ENCODE results near the gene PNPLA5.

The PNPLA5 gene

DNA sequence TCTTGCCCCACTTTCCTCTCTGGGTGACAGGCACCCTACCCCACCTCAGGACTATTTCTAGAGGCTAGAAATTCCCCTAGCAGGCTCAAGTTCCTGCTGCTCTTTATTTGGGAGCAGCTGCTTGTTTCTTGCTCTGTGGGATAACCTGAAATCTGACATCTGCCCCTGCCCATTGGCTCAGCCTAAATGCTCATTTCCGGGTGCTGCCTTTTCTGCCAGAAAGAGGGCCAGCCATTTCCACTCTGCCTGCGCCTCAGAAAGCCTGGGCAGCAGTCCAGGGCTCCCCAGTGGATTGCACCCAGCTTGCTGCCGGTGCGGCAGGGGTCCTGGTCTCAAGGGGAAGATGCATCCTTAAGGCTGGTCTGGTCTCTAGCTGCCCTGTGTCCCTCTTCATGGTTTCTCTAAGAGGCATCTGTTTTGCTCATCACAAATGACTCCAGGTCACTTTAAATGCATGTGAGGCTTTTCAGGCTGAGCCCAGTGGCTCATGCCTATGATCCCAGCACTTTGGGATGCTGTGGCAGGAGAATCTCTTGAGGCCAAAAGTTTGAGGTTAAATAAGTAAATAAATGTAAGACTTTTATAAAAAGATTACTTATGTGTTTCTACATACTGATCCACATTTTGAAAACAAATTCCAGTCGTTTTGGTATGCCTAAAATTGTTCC is 10.3 kb upstream of the PNPLA5 start:
- DNase-seq (ENCODE audit: low read depth): no peak

DNA sequence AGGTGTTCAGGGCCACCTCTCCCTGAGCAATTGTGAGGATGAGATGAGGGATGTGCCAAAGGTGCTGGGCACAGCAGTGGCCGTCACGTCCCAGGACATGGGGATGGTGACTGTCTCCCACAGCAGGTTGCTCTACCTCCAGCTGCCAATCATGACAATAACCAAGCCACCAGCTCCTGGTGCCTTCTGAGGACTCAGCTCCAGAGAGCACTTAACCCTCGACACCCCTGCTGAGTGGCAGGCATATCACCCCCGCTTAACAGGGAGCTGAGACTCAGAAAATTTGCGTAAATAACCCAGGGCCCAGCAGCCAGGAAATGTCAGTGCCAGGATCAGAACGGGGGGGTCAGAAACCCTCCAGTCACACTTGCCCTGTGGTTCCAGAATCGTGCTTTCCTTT is 8.4 kb upstream of the PNPLA5 start:
- DNase-seq (ENCODE audit: low read depth): no peak

DNA sequence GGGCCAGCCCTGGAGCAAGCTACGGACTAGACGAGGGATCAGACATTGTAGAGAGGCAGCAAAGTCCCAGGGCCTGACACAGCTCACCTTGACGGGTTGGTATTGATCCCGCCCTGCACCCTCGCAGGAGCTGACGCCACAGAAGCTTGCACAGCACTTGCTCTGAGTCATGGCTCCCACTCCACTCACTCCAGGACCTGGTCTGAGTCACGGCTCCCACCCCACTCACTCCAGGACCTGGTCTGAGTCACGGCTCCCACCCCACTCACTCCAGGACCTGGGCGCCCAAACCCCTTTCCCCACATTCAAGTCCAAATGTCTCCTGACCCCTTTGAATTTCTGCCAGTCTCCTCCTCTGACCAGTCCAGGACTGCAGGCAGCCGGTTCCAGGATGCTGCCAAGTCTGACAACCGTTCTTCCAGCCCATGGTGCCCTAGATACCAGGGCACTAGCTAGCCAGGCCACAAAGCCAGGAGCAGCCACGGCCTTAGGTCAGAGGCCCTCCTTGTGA is 6.0 kb upstream of the PNPLA5 start:
- no peak for DNase-seq (ENCODE audit: low read depth)

DNA sequence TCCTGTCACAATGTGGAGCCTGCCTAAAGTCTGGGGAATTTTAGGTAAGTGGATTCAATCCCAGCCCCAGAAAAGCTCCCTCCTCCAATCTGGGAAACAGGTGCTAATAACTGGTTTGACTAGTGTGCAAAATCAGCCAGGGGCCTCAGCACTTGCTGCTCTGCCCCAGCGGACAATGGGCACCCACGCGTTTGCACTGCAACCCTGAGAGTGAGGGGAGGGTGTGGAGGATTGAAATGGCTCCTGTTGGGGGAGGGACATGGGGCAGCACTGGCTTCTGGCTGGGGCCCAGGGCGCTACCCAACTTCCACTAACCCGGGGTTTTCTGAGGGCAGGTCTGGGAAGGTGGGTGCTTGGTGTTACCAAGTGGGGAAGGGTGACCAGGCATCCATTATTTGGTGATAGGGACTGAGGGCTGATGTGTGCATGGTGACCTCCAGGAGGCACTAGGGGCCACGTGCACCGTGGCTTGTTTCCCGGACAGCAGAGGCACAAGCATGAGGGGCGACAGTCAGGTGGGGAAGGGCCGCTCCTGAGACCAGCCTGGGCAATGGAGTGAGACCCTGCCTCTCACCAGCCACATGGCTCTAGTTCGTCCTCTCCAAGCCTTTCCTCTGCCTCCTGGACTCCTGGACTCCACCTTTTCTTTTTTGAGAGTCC is 4.3 kb upstream of the PNPLA5 start:
- DNase-seq (ENCODE audit: low read depth): no peak

DNA sequence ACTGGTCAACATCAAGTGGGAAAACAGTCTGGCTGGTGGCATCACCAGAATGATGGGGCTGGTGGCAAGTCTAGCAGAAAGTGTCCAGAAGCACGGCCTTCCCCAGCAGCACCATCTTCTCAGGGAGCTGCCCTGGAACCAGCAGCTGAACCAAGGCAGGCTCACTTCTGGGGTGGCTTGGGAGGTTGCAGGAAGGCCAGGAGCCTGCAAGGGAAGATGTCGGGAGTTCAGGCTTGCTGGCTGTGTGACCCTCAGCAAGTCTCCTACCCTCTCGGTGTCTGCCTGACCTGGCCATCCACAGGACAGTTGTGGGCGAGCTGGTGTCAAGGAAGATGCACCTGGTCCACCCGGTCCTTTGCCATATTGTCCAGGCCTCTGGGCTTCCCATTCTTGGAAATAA is 2.3 kb upstream of the PNPLA5 start:
- no peak for DNase-seq (ENCODE audit: low read depth)

DNA sequence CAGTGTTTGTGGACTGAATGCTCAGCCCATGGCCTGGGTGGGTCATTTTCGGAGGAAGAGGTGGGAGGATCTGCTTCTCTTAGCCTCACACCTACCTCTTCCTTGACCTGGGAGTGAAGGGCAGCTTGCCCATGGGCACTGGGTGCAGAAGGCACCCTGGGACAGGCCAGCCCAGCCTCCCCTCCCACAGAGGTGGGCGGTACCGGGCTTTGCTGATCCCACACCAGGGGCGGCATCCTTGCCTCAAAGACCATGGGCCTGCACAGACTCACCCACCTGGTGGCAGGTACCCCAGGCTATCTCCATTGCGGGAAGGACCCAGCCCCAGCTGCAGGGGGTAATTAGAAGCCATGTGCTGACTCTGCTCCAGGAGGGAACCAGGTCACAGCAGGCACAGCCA is 1.5 kb upstream of the PNPLA5 start:
- no peak for DNase-seq (ENCODE audit: low read depth)

DNA sequence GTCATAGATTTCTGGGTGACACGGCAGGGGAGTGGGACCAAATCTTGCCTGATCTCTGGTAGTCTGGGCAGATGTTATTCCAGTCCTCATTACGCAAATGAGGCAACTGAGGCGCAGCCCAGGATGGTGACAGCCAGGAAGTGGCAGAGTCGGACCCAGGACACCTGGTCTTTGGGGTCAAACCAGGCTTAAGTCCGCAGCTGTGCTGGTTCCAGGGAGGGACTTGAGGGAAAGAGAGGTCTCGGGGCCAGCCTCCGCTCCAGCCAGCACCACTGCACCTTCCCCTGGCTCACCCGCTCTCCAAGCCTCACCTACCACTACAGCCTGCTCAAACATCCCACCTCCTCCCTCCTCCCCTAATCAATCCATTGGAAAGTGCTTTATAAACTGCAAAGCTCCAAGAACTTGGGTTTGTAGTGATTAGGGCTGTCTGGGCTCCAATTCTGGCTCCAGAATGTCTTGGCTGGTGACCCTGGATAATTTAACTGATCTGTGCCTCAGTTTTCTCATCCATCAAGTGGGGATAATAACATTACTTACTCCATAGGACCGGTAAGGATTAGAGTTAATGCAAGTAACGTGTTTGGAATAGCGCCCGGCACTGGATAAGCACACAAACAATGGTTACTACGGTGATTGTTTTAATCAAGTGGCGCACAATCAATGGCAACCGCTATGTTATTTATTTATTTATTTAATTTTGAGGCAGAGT is 526 bp upstream of the PNPLA5 start:
- DNase-seq (ENCODE audit: low read depth): no peak

DNA sequence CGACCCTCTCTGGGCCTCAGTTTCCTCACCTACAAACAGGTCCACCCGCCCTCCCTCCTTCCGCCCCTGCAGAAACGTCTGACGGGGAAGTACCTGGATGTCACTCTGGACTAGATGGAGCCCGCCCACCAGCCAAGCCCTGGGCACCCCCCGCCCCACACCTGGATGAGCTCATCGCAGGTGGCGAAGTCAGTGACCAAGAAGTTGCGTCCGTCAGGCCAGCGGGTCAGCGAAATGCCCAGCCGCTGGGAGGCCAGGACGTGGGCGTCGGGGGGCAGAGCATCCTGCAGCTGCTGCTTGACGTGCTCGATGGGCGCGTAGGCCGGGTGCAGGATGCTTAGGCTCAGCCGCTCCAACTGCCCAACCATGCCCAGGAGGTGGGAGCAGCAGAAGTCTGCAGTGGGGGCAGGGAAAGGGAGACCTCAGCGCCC is 897 bp downstream of the PNPLA5 start:
- no peak for DNase-seq (ENCODE audit: low read depth)

DNA sequence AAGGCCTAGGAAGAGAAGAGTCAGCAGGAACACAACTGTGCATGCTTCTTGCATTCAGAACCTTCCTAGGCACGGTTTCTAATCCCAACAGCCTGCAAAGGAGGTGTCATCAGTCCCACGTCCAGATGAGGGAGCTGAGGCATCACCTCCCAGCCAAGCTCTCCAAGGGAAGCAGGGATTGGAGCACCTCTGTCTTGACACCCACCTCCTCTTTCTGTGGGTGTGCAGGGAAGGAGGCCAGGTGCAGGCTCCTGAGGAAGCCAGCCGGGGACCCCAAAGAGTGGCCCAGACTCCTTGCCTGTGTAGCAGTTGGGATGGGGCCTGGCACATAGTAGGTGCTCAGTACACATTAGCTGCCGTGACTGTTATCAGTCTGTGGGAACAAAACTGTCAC is 2.0 kb downstream of the PNPLA5 start:
- no peak for DNase-seq (ENCODE audit: low read depth)

DNA sequence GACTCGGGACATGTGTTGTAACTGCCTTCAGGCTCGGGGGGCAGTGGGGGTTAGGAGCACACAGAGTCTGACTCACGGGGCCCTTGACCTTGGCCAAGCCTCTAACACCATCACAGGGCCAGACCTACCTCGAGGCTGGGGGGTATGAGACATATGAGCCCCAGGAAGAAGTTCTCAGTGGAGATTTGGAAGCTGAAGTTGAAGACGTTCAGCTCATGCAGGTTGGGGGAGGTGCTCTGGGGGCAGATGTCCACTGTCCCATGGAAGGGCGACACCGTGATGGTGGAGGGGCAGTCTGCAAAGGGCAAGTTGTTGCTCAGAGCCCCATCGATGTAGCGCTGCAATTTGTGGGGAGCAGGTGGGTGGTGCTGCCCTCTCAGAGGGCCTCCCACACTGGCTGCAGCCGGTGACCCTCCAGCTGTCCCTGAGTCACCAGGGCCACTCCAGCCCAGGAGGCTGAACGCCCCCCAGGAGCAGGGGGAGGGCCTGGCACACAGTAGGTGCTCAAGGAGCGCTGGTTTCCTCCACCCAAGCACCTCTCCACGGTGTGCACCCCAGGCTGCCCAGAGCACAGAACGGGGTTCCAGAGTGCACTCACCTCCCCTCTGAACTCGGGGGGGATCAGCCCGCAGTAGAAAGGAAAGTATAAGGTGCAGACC is 2.5 kb downstream of the PNPLA5 start:
- DNase-seq (ENCODE audit: low read depth): no peak

DNA sequence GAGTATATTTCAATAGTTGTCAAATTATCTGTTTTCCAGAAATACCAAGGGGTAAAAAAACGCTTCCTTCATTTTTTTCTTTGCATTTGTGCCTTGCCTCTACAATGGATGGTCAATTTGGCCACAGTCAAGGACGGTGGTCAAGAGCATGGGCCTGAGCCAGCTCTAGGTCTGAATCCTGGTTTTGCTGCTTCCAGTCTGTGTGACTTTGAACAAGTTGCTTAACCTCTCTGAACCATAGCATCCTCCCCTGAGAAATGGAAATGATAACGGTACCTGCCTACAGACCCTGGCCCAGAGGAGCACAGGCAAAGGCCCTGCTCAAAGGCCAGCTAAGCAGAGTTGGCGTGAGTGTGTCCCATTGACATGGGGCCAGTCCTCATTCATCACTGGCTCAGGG is 3.1 kb downstream of the PNPLA5 start:
- DNase-seq (ENCODE audit: low read depth): no peak

DNA sequence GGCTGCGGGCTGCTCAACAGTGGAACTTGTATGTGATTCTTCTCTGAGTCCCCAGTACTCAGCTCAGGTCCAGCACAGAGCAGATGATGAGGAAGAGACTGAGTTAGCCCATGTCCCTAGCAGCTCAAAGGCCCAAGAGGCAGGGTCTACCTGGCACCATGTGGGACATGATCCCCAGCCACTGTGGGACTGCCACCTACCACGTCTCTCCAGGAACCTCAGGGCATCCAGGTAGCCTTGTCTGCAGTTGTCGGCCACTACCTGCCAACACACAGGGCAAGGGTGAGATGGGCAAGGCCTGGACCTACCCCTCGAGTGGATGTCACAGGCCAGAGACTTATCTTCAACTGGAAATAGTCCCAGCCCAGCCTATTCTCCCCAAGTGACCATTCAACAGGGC is 4.4 kb downstream of the PNPLA5 start:
- no peak for DNase-seq (ENCODE audit: low read depth)

DNA sequence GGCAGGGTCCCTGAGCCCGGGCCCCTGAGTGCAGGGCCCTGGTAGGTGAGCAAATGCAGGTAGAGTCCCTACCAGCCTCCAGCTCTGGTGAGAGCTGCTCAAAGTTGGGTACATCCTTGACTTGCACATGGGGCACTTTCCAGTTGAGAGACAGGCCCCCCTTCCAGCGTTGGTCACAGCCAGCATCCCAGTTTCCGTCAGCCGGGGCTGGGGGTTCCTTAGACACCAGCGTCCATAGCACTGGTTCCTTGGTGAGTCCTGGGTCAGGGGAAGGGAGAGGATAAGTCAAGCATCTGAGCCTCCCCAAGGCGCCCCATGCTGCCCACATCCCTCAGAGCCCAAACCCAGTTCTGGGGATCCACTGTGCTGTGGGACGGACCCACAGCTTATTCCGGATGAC is 5.6 kb downstream of the PNPLA5 start:
- no peak for DNase-seq (ENCODE audit: low read depth)

DNA sequence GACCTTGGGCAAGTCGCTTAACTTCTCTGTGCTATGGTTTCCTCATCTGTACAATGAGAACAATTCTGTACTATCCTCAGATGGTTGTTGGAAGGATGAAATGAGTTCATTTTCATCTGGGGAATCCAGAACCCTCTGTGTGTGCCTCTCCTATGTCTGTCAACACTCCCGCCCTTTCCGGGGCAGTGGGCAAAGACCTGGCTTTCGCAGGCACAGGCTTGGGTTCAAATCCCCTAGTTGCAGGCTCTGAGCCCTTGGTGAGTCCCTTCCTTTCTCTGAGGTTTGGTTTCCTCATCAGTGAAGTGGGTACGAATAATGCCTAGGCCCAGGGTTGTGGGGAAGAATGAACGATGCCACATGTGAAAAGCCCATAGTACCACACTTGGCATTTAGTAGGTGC is 6.0 kb downstream of the PNPLA5 start:
- no peak for DNase-seq (ENCODE audit: low read depth)

DNA sequence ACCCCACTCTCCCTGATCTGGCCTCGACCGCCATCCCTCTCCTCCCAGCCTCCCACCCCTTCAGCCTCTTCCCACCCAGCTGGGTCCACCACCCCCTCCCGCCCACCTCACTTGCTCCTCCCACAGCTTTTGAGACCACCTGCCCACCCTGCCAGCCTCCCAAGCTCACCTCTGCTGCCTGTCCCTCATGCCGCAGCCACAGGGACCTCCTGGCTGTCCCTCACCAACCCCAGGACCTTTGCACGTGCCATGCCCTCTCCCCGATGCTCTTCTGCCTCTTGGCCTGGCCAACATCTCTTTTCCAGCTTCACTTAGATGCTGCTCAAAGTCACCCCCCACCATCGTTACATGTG is 6.5 kb downstream of the PNPLA5 start:
- DNase-seq (ENCODE audit: low read depth): no peak

DNA sequence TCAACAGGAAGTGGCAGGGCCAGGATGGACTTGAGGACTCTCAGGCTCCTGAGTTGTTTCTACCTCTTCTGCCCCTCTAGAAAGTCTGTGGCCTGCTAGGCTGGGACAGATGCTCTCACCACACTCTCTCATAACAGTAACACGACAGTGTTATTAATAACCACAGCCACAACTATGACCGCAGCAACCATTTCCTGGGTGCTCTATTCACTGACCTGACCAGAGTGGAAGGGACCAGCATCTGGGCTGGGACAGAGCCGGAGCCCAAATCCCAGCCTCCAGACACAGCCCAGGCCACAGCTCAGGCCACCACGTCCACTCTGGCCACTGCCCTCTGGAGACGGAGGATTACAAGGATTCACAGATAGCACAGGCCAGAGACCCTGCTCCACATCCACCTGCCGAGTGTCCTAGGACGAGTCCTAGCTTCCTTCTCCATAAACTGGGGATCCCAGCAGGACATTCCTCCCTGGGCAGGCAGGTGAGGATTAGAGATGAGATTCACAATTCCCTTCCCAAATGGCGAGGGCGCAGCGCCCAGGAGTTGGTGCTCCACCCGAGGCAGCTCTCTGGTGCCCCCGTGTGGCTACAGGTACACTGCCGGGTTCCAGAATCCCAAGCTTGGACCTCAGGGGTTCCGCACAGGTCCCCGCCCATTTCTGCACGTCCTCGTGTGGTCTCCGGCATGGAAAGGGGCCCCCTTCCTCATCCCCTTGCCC is 7.1 kb downstream of the PNPLA5 start:
- DNase-seq (ENCODE audit: low read depth): peak; percentile 34

DNA sequence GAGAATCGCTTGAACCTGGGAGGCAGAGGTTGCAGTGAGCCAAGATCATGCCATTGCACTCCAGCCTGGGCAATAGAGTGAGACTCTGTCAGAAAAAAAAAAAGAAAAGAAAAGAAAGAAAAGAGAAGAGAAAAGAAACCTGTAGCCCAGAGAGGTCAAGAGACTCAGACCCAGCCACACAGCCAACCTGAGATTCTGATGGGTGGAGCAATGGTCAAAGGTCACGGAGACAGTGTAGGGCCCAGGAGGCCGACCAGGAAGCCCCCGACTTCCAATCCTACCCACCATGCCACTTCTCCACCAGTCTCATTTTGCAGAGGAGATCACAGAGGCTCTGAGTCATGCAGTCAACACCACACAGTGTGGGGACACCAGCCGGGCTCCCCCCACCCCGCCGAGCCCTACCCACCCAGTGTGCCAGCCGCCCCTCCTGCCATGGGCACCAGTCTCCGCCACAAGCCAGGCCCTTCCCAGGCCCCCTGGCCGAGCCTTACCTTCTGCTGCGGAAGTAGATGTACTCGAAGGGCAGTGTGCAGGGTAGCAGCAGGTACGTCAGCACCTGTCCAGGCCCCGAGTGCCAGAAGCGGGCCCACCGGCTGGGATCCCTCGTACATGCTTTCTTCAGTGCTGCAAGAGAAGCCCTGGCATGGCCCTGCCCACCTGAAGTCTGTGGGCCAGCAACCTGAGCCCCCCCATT is 7.9 kb downstream of the PNPLA5 start:
- no peak for DNase-seq (ENCODE audit: low read depth)

DNA sequence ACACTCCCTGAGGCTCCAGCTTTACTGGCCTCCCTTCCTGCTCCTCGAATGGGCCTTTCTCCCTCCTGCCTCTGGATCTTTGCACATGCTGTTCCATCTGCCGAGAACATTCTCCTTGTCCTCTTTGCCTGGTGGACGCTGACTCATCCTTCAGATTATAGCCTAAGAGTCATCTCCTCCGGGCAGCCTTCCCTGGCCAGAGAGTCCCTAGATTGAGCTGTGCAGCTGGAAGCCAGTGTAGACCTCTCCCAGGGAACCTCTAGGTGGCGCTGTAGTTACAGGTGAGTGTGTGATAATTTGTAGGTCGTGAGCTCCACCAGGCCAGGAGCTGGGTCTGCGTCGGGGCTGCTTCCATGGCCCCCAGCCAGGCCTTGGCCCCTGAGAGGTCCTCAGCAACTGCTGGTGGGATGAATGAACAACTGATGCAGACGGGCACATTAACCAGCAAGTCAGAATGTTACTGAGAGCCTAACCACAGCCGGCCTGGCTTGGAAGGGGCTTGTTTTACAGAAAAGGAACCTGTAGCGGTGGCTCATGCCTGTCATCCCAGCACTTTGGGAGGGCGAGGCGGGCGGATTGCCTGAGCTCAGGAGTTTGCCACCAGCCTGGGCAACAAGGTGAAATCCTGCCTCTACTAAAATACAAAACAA is 8.7 kb downstream of the PNPLA5 start:
- peak; percentile 41 for DNase-seq (ENCODE audit: low read depth)

DNA sequence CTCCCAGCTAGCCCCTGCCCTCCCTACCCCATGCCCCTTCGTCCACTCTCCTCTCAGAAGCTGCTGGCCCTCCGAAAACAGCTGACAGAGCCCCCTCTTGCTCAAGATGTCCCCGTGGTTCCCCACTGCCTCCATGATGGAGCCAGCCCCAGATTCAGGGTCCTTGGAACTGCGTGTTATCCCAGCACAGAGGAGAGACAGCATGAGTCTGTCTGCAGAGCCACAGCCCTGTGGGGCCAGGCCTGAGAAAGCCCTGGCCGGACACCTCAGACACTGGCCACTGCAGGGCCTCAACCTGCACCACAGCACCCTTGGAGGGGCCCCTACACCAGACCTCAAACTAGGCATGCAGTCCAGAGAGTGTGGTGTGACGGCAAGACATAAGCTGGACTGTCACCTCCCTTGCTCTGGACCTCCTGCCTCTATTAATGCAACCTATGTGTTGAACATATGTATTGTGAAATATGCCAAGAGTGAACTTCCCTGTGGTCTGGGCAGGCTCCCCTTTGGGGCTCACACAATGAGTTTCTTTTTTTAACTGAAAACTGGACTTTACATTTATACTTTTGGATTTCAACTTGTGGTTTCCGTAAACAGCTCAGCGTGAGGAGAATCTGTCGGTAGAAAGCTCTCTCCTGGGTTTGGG is 9.6 kb downstream of the PNPLA5 start:
- DNase-seq (ENCODE audit: low read depth): no peak
